Sigmoid colon (tissue), 7 donors: ENCODE results near the gene HDAC9. TPM values are rescaled to one million over a fixed set of nuclear protein-coding genes. Genes with fewer than 3 reads are reported as not detected.

Experiments used
- DNase-seq: peaks from one replicate; pipeline ENCODE4 v3.0.0-alpha.2; 2019
- H3K27ac ChIP-seq, 4 donors: fragments of 200-600 bp; sonication (generic); one replicate each; pipeline ENCODE4 v1.5.1; 2016 to 2019; ENCODE audit warnings: mild to moderate bottlenecking in 1 of 4
- H3K27me3 ChIP-seq, 3 donors: fragments of 200-600 bp; sonication (generic); one replicate each; pipeline ENCODE4 v1.5.1; 2019; ENCODE audit warnings: mild to moderate bottlenecking in 1 of 3
- H3K36me3 ChIP-seq, 4 donors: fragments of 200-600 bp; sonication (generic); one replicate each; pipeline ENCODE4 v1.5.1; 2016 to 2019
- H3K4me1 ChIP-seq, 4 donors: fragments of 200-600 bp; sonication (generic); one replicate each; pipeline ENCODE4 v1.5.1; 2017 to 2019
- H3K4me3 ChIP-seq, 4 donors: fragments of 200-600 bp; sonication (generic); one replicate each; pipeline ENCODE4 v1.5.1; 2017 to 2019; ENCODE audit warnings: mild to moderate bottlenecking in 2 of 4, moderate library complexity in 1 of 4
- H3K9me3 ChIP-seq, 4 donors: fragments of 200-600 bp in 3 of 4; sonication (generic) in 3 of 4; one replicate each; pipeline versions ENCODE4 v1.5.1 to v1.6.1; 2013 to 2019
- CTCF ChIP-seq, 4 experiments: fragments of 450-650 bp in 3 of 4; fragments of 200-600 bp in 1 of 4; IDR thresholded peaks; one replicate each; pipeline ENCODE4 v1.5.1; 2016 to 2019; ENCODE audit warnings: antibody characterized with exemption in 4 of 4, mild to moderate bottlenecking in 3 of 4, moderate library complexity in 2 of 4
- EP300 ChIP-seq, 4 donors: sonication (generic); formaldehyde crosslinking; IDR thresholded peaks; one replicate each; pipeline ENCODE4 v1.6.1; 2017; ENCODE audit warnings: antibody characterized with exemption in 4 of 4
- POLR2A ChIP-seq, 2 donors: fragments of 450-650 bp; IDR thresholded peaks; one replicate each; pipeline ENCODE4 v1.6.1; 2016; ENCODE audit warnings: antibody characterized with exemption in 2 of 2, mild to moderate bottlenecking in 2 of 2, moderate library complexity in 2 of 2
- POLR2AphosphoS5 ChIP-seq, 4 donors: sonication (generic); formaldehyde crosslinking; IDR thresholded peaks; one replicate each; pipeline ENCODE4 v1.6.1; 2017; ENCODE audit warnings: antibody characterized with exemption in 4 of 4
- WGBS, 2 donors: extraction: QIAGEN DNeasy Blood & Tissue Kit; methylation state at CpG; one replicate each; pipeline ENCODE4 v1.1.7; 2013; 5-methylcytosine and 5-hydroxymethylcytosine counted together
- intact Hi-C: fragments of 100-400 bp; cut with DNase I; formaldehyde crosslinking; loops from one replicate; pipeline ENCODE4 v1.15.1; 2023
- polyA plus RNA-seq, 3 donors: library from polyadenylated mRNA; stranded (reverse); fragments of 200-250 nt; gene quantifications; one replicate each; pipeline ENCODE4 v1.2.3, GENCODE V29; 2013
- total RNA-seq, 4 donors: library from RNA; depleted of rRNA; stranded (reverse); fragments of >200 nt; gene quantifications; one replicate each; pipeline ENCODE4 v1.1.0, GENCODE V29; 2016
- donor health status: healthy with polysubstance abuse.
- donor health status: Bipolar disorder and iron deficiency.
- donor health status: healthy.

HDAC9 gene
- total and polyA plus RNA-seq, 7 donors: 2.4 to 38.2 (median 22.2) TPM

DNA sequence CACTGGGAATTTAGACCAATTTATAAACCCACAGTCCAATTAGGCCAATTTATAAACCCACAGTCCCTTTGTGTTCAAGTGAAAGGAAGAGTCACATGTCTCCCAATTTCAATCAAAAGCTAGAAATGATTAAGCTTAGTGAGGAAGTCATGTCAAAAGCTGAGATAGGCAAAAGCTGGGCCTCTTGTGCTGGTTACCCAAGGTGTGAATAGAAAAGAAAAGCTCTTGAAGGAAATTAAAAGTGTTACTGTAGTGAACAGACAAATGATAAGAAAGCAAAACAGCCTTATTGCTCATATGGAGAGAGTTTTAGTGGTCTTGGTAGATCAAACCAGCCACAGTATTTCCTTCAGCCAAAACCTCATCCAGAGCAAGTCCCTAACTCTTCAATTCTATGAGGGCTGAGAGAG is 245.0 kb downstream of the HDAC9 start:
- DNase-seq: no peak
- H3K27me3 ChIP-seq: no peaks in the 10 kb centered on the region
- TF ChIP-seq POLR2AphosphoS5 (IDR thresholded peaks at IDR 0.05): no peak
- TF ChIP-seq CTCF (IDR thresholded peaks at IDR 0.05): no peak
- no peak for TF ChIP-seq EP300 (IDR thresholded peaks at IDR 0.05)
- TF ChIP-seq POLR2A (IDR thresholded peaks at IDR 0.05): no peak
- H3K9me3 ChIP-seq: no peaks in the 10 kb centered on the region
- H3K4me1 ChIP-seq: no peaks in the 10 kb centered on the region
- no peak overlapping the region for H3K4me3 ChIP-seq
- intact Hi-C loops: no loop called here
- H3K36me3 ChIP-seq: no peaks in the 10 kb centered on the region
- H3K27ac ChIP-seq: no peak overlapping the region

GRCh38 chr7:18753972-18754610 is 258.5 kb downstream of the HDAC9 start:
- Histone ChIP-seq H3K27me3 (no peaks in the 10 kb centered on the region), H3K4me3 (no peak overlapping the region), H3K4me1 (no peaks in the 10 kb centered on the region), H3K27ac (no peak overlapping the region), H3K36me3 (no peaks in the 10 kb centered on the region), H3K9me3 (no peaks in the 10 kb centered on the region)
- DNase-seq: no peak
- 67 to 80% methylated on average over 3 of the region's 3 CpGs for WGBS, 2 donors
- intact Hi-C loops: no loop called here
- no peak for TF ChIP-seq POLR2AphosphoS5 (IDR thresholded peaks at IDR 0.05)
- no peak for TF ChIP-seq CTCF (IDR thresholded peaks at IDR 0.05)
- no peak for TF ChIP-seq EP300 (IDR thresholded peaks at IDR 0.05)
- TF ChIP-seq POLR2A (IDR thresholded peaks at IDR 0.05): no peak

- no peak for DNase-seq
- TF ChIP-seq POLR2AphosphoS5 (IDR thresholded peaks at IDR 0.05) (no peak), CTCF (IDR thresholded peaks at IDR 0.05) (no peak), POLR2A (IDR thresholded peaks at IDR 0.05) (no peak)
- H3K9me3 ChIP-seq: no peaks in the 10 kb centered on the region
- H3K27me3 ChIP-seq: no peaks in the 10 kb centered on the region
- 53 to 77% methylated on average over 2 of the region's 2 CpGs for WGBS, 2 donors
- H3K27ac ChIP-seq: no peak overlapping the region
- intact Hi-C loops: no loop called here
- no peaks in the 10 kb centered on the region for H3K4me1 ChIP-seq
- H3K4me3 ChIP-seq: no peak overlapping the region
- H3K36me3 ChIP-seq: no peaks in the 10 kb centered on the region
Measured at GRCh38 chr7:18754766-18755165, 259.2 kb downstream of the HDAC9 start.

- intact Hi-C loops: no loop called here
- Histone ChIP-seq H3K36me3 (no peaks in the 10 kb centered on the region), H3K27me3 (no peaks in the 10 kb centered on the region), H3K4me1 (no peaks in the 10 kb centered on the region), H3K27ac (no peak overlapping the region), H3K4me3 (no peak overlapping the region), H3K9me3 (no peaks in the 10 kb centered on the region)
- no peak for DNase-seq
- WGBS, 2 donors: 71 to 87% methylated on average over 4 of the region's 4 CpGs
- TF ChIP-seq EP300 (IDR thresholded peaks at IDR 0.05): no peak
Measured at GRCh38 chr7:18755793-18756192, 260.2 kb downstream of the HDAC9 start.

DNA sequence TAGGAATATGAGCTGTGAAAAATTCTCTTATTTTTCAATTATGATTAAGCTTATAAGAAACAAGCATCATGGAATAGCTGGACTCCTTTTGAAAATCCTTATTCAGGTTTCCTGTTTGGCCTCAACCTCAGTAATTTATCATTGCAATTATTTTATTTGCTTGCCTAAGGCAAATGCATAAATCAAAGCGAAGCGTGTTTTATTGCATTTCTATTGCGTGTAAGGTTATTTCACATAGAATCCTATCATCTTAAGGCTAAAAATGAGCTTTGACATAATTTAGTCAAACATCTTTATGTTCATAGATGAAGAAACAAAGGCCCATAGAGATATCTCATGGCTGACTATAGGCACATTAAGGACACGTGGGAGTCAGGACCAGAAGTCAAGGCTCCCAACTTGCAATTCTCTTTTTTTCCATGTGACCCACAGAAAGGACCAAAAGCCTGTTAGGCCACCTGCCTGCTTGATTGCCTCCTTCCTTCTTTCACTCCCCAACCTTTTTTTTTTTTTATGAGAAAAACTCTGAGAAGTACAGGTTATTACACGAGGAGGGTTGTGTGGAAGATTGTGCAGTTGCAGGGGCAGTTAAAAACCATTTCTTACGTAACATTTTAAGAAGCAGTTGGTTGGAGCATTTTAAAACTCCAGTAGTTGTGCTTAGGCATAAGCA is 261.0 kb downstream of the HDAC9 start:
- H3K27me3 ChIP-seq: no peaks in the 10 kb centered on the region
- no peak overlapping the region for H3K27ac ChIP-seq
- no peak for DNase-seq
- no peak for TF ChIP-seq EP300 (IDR thresholded peaks at IDR 0.05)
- no peak for TF ChIP-seq CTCF (IDR thresholded peaks at IDR 0.05)
- TF ChIP-seq POLR2A (IDR thresholded peaks at IDR 0.05): no peak
- TF ChIP-seq POLR2AphosphoS5 (IDR thresholded peaks at IDR 0.05): no peak
- intact Hi-C loops: no loop called here
- no peak overlapping the region for H3K4me3 ChIP-seq
- WGBS, 2 donors: 68 to 87% methylated on average over 6 of the region's 6 CpGs
- no peaks in the 10 kb centered on the region for H3K9me3 ChIP-seq
- no peaks in the 10 kb centered on the region for H3K4me1 ChIP-seq
- no peaks in the 10 kb centered on the region for H3K36me3 ChIP-seq
